ENCODE data around the gene HBG1.

HBG1 gene

DNA sequence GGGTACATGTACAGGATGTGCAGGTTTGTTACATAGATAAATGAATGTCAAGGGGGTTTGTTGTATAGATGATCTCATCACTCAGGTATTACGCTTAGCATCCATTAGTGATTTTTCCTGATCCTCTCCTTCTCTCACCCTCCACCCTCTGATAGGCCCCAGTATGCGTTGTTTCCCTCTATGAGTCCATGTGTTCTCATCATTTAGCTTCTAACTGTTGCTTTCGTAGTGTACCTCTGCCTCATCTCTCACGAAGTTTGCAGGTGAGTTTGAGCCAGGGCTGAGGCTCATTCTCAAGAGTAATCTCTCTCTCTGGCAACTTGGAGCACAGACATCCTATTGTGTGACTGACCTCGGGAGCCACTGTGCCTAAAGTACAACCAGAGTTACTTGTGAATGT lies 24.7 kb upstream of the HBG1 start:
- Histone ChIP-seq H3K9me2 (replicated peaks; ENCODE audit: control insufficient read depth, low read length) (no peaks in the 10 kb centered on the region), H3K4me1 (ENCODE audit: control insufficient read depth, low read length) (no peaks in the 10 kb centered on the region), H4K20me1 (ENCODE audit: control insufficient read depth, insufficient read depth, low read depth, low read length) (no peaks in the 10 kb centered on the region), H3K4me2 (ENCODE audit: low read length) (no peak overlapping the region), H3K27ac (ENCODE audit: low read depth, low read length) (no peak overlapping the region), H3K79me2 (ENCODE audit: control insufficient read depth, low read length) (no peaks in the 10 kb centered on the region), H3F3A (ENCODE audit: control insufficient read depth, insufficient read depth) (no peaks in the 10 kb centered on the region), H3K4me3 (ENCODE audit: low read length) (no peak overlapping the region), H3K9me3 (ENCODE audit: control insufficient read depth, insufficient read depth, low read length) (no peaks in the 10 kb centered on the region), H3K27me3 (ENCODE audit: control insufficient read depth, low read length) (no peaks in the 10 kb centered on the region), H3K36me3 (ENCODE audit: control insufficient read depth, low read length) (no peaks in the 10 kb centered on the region)
- no peak for TF ChIP-seq EZH2phosphoT487 (IDR thresholded peaks at IDR 0.05; ENCODE audit: borderline replicate concordance, low read length)
- TF ChIP-seq, protein P1, sequence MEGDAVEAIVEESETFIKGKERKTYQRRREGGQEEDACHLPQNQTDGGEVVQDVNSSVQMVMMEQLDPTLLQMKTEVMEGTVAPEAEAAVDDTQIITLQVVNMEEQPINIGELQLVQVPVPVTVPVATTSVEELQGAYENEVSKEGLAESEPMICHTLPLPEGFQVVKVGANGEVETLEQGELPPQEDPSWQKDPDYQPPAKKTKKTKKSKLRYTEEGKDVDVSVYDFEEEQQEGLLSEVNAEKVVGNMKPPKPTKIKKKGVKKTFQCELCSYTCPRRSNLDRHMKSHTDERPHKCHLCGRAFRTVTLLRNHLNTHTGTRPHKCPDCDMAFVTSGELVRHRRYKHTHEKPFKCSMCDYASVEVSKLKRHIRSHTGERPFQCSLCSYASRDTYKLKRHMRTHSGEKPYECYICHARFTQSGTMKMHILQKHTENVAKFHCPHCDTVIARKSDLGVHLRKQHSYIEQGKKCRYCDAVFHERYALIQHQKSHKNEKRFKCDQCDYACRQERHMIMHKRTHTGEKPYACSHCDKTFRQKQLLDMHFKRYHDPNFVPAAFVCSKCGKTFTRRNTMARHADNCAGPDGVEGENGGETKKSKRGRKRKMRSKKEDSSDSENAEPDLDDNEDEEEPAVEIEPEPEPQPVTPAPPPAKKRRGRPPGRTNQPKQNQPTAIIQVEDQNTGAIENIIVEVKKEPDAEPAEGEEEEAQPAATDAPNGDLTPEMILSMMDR (IDR thresholded peaks at IDR 0.05; ENCODE audit: low read depth, low read length, poor library complexity, severe bottlenecking), result no peak

- H3K4me2 ChIP-seq (ENCODE audit: low read length), result no peak overlapping the region
- no peak overlapping the region for H3K4me3 ChIP-seq (ENCODE audit: low read length)
- no peak overlapping the region for H3K27ac ChIP-seq (ENCODE audit: low read depth, low read length)
- H3K9me2 ChIP-seq (replicated peaks; ENCODE audit: control insufficient read depth, low read length), result no peaks in the 10 kb centered on the region
- no peaks in the 10 kb centered on the region for H3K79me2 ChIP-seq (ENCODE audit: control insufficient read depth, low read length)
- no peaks in the 10 kb centered on the region for H3K27me3 ChIP-seq (ENCODE audit: control insufficient read depth, low read length)
- no peaks in the 10 kb centered on the region for H3K36me3 ChIP-seq (ENCODE audit: control insufficient read depth, low read length)
- no peaks in the 10 kb centered on the region for H3F3A ChIP-seq (ENCODE audit: control insufficient read depth, insufficient read depth)
- no peak for TF ChIP-seq EZH2phosphoT487 (IDR thresholded peaks at IDR 0.05; ENCODE audit: borderline replicate concordance, low read length)
- TF ChIP-seq, protein P1 (IDR thresholded peaks at IDR 0.05; ENCODE audit: low read depth, low read length, poor library complexity, severe bottlenecking), result no peak
- H4K20me1 ChIP-seq (ENCODE audit: control insufficient read depth, insufficient read depth, low read depth, low read length), result no peaks in the 10 kb centered on the region
- H3K4me1 ChIP-seq (ENCODE audit: control insufficient read depth, low read length), result no peaks in the 10 kb centered on the region
- no peaks in the 10 kb centered on the region for H3K9me3 ChIP-seq (ENCODE audit: control insufficient read depth, insufficient read depth, low read length)
Measured at GRCh38 chr11:5272395-5273017, 22.8 kb upstream of the HBG1 start.

GRCh38 chr11:5269715-5270147 lies 20.1 kb upstream of the HBG1 start, which contains the start of gene HBE1:
HBE1 (minus strand) TSS chr11:5269945; CDS start chr11:5269890, 55 bp downstream.
- TF ChIP-seq EZH2phosphoT487 (IDR thresholded peaks at IDR 0.05; ENCODE audit: borderline replicate concordance, low read length), result no peak
- TF ChIP-seq, protein P1 (IDR thresholded peaks at IDR 0.05; ENCODE audit: low read depth, low read length, poor library complexity, severe bottlenecking), result no peak
- no peaks in the 10 kb centered on the region for H3K79me2 ChIP-seq (ENCODE audit: control insufficient read depth, low read length)

More at GRCh38 chr11:5269715-5270147, 20.1 kb upstream of the HBG1 start, which contains the start of gene HBE1:
- Histone ChIP-seq H3K27me3 (ENCODE audit: control insufficient read depth, low read length) (no peaks in the 10 kb centered on the region), H3F3A (ENCODE audit: control insufficient read depth, insufficient read depth) (no peaks in the 10 kb centered on the region), H3K4me2 (ENCODE audit: low read length) (no peak within 1 kb of the TSS), H3K36me3 (ENCODE audit: control insufficient read depth, low read length) (no peaks in the 10 kb centered on the region), H3K27ac (ENCODE audit: low read depth, low read length) (no peak within 1 kb of the TSS), H3K4me3 (ENCODE audit: low read length) (no peak within 1 kb of the TSS), H4K20me1 (ENCODE audit: control insufficient read depth, insufficient read depth, low read depth, low read length) (no peaks in the 10 kb centered on the region), H3K4me1 (ENCODE audit: control insufficient read depth, low read length) (no peaks in the 10 kb centered on the region), H3K9me2 (replicated peaks; ENCODE audit: control insufficient read depth, low read length) (no peaks in the 10 kb centered on the region), H3K9me3 (ENCODE audit: control insufficient read depth, insufficient read depth, low read length) (no peaks in the 10 kb centered on the region)
